GM03348 (cell line): ENCODE results near the gene SURF6.
"Not testable (repeated sequence)": the region's sequence is repeated elsewhere in the genome, so short reads cannot be mapped to it uniquely, and the experiment has no call there.

Experiments
- DNase-seq: peaks from one replicate; pipeline ENCODE4 v3.0.0; 2012; ENCODE audit warnings: low spot score

The SURF6 gene

DNA sequence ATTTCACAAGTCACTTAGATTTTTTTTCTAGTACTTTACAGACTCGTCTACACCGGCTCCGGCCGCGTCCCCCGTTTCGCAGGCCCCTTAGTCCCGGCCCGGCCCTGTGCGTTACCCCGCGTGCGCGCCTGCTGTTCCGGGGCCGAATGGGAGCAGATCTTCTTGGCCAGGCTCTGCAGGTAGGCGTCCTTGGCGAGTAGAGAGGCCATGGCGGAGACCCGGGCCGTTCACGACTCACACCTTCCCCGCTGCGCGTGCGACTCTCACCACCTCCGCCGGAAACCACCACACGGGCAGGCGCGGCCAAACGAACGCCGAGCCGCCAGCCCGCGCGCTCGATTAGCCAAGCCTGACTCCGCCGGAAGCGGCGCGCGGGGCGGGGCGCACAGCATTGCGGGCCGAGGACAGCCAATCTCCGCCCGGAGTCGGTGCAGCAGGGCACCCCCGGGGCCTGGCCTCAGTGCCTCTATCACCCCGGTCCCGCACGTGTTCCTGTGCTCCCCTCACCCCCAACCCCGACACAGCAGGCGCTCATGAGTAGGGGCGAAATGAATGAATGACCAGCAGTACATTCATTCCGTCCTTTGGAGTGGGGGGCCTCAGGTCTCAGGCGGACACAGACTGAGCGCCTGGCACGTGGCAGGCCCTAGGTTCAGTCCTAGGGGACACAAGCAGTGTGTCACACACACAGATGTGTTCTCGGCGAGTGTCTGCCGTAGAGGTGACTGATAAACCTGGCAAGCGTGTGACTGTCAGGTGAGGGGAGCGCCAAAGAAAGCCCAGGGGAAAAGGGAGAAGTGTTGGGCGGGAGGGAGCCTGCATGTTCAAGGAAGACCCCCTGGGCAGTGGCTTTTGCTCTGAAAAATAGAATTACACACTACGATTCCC, at the start of gene SURF6:
SURF6 (minus strand) TSS at position 265 of the 888 bp plus-strand sequence; CDS start at position 209, 56 bp downstream.
- peak; percentile 96 for DNase-seq

DNA sequence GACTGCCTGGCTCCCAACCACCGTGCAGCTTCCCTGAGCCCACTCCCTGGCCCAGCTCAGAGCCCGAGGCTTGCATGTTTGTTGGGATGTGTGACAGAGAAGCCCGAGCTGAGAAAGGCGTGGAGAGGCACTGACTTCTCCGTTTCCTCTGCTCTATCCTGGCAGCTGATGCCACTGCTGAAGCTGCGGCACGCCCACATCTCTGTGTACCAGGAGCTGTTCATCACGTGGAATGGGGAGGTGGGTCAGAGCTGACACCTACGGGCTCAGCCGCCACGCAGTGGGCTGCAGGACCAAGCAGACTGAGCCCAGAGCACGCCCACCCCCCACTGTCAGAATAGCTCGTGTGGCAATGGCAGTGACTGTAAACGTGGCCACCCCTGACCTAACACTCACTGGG, 49.5 kb upstream of the SURF6 start:
- DNase-seq: no peak

DNA sequence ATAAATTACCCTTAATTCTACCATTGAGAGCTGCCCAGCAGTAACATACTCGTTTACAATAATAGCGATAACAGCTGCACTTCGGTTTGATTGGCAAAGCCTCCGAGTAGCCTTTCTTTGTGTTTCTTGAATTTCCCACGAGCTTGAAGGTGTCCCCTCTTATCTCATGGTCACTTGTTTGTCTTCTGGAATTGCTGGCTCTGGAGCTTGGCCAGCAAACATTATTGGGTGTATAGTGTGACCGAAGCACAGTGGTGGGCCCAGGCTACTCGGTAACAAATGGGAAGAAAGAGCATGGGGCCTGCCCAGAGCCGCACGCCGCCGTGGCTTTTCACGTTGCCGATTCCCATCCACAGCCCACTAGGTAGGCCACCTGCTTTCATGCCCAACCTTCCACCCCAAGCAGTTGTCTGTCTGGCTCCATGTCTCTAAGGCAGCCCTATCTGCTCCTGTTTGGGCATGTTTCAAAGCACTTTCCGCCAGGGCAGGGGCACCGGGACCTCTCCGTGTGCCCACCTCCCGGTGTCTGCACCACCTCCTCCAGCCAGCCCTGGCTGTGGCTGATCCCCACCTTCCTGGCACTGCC, 48.8 kb upstream of the SURF6 start:
- DNase-seq: no peak

DNA sequence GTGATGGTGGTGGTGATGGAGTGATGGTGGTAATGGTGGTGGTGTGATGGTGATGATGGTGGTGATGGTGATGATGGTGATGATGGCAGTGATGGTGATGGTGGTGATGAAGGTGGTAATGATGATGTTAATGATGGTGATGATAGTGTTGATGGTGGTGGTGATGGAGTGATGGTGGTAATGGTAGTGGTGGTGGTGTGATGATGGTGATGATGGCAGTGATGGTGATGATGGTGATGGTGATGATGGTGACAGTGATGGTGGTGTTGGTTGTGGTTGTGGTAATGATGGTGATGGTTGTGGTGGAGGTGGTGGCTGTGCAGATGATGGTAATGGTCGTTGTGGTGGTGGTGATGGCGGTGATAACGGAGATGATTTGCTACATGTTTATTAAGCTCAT, 47.5 kb upstream of the SURF6 start:
- DNase-seq: no peak

GRCh38 chr9:133382507-133383141, 46.6 kb upstream of the SURF6 start:
- no peak for DNase-seq

DNA sequence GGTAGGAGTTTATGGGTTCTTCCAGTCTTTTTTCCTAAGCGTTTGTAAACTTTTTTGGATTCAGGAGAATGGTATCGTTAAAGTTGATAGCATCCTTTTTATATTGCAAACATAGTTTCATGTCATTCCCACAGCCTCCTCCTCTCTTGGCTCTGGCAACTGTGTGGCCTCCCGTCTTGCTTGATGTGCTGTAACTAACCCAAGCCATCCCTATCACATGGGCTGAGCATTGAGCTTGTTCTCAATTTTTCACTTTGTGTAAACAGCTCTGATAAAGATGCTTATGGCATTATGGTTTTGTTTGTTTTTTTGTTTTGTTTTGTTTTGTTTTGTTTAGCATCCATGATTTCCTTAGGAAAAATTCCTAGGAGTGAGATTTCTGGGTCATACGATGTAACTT, 44.7 kb upstream of the SURF6 start:
- no peak for DNase-seq

DNA sequence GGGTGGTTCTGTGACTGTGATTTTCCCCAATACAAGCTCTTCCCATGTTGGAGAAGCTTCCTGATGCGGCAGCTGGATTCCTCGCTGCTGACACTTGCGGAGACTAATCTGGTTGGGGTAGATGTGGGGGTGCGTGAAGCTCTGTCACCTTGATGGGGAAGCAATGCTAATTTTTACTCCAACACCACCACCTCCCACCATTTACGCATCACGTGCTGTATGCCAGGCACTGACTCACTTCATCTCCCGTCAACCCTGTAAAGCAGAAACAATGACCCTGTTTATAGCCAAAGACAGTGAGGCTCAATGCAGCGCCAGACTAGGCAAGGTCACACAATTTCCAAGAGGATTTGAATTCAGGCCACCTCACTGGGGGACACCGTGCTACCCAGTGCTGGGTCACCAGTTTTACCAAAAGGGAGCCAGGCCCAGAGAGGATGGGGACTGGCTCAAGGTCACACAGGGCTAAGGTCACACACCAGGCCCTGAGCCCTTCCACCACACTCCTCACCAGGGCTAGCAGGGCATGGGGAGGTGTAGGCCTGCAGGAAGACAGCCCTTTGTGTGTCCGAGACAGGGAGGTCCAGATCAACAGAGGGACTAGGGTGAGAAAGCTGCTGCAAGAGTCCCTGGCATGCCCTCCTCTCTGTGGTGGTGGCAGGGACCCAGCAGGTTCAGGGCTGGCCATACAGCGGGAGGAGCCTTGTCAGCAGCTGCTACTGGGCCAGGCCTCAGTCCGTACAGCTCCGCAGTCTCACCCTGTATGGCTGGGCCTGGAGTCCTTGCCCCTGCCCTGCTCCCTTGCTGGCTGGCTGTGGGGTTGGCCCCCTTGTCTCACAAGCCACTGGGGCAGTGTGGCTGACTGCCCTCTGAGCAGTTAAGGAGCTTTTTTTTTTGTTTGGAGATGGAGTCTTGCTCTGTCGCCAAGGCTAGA, 43.4 kb upstream of the SURF6 start:
- no peak for DNase-seq

DNA sequence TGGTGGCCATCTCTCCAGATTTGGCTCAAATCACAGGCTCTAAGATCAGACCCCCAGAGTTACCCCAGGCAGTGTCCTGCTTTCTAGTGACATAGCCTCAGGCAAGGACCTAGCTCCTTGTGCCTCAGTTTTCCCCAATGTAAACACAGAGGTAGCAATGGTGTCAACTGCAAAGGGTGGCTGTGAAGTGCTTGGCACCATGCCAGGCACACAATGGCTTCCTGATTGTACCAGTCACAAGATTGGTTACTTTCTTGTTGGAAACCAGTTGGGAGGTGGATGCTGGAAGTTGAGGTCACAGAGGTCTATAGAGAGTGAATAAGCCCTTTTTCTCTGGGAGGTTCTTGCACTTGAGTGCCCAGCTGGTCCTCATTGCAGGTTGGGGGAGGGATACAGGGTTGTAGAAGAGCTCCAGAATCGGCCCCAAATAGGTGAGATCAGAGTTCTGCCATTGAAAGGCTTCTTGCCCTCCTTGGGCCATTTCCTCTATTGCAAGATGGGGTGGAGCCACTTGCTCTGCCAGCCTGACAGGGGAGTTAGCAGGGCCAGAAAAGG, 42.5 kb upstream of the SURF6 start:
- DNase-seq: no peak

GRCh38 chr9:133377721-133378216, 41.8 kb upstream of the SURF6 start:
- DNase-seq: peak; percentile 41

- not testable (repeated sequence) for DNase-seq
Measured at GRCh38 chr9:133377280-133377679, 41.3 kb upstream of the SURF6 start.

DNA sequence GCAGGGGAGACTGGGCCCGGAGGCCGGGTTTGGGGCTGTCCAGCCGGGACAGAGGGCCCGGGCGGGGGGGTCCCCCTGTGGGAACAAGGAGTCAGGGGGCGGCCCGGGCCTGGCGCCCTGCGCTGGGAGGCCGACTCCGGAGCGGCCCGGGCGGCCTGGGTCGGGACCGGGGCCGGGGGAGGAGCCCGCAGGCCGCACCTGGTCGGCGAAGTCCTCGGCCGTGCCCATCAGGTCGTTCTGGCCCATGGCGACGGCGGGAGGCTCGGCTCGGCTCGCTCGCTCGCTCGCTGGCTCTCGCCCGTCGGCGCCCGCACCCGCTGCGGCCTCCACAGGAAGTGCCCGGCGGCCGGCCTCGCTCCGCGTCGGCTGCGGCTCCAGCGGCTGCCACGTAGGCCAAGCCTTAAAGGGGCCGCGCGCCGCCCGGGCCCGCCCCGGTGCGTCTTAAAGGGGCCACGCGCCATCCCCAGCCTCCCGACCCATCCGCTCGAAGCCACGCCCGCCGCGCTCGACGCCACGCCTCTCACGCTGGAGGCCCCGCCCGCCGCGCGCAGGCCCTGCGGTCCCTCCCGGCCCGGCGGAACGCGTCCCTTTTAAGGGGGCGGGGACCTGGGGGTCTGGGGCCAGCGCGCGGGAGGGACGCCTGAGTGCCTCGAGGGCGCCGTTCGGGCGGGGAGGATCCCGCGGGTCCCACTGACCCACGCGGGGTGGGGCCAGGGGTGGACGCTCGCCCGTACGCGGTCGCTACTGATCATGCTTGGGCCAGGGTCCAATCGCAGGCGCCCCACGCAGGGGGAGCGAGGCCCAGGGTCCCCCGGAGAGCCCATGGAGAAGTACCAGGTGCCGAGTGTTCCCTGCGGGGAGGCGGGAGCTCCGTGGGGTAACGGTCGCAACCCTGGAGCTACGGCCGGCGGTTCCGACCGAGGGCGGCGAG, 40.0 kb upstream of the SURF6 start, which contains the start of the genes STKLD1 and SURF4:
STKLD1 (plus strand) TSS at position 643 of the 931 bp plus-strand sequence; CDS start at position 751, 108 bp downstream.
SURF4 (minus strand) TSS at position 337 of the 931 bp plus-strand sequence; CDS start at position 246, 91 bp downstream.
- DNase-seq: peak; percentile 100

DNA sequence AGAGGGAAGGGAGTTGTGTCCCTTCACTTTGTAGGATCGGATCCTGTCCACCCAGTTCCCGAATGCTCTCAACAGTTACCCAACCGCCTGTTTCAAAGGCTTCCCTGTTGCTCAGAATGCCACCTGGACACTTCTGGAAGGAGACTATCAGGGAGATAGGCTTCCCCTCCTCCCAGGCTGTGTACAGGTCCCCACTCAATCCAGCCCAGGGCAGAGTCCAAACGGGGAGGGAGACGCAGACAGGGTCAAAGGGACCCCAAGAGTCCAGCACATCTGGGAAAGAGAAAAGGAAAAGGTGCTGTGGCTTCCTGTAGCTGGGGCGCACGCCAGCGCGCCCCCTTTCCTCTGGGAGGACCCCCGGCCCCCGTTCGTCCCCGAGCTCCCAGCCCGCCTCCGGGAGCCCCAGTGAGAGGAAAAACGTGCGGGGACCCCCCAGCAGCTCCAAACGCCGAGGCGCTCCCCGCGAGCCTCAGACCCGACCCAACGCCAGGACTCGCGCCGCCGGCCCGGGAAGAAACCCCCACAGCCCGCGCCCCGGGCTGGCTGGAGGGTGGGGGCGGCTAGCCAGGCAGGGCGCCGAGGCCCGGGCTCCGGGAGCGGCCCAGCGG, 39.2 kb upstream of the SURF6 start:
- DNase-seq: peak; percentile 46

- peak; percentile 77 for DNase-seq
Measured at GRCh38 chr9:133374612-133375115, 38.7 kb upstream of the SURF6 start.

- DNase-seq: no peak
Measured at GRCh38 chr9:133372144-133372543, 36.2 kb upstream of the SURF6 start.

GRCh38 chr9:133371261-133371711, 35.3 kb upstream of the SURF6 start:
- DNase-seq: no peak

DNA sequence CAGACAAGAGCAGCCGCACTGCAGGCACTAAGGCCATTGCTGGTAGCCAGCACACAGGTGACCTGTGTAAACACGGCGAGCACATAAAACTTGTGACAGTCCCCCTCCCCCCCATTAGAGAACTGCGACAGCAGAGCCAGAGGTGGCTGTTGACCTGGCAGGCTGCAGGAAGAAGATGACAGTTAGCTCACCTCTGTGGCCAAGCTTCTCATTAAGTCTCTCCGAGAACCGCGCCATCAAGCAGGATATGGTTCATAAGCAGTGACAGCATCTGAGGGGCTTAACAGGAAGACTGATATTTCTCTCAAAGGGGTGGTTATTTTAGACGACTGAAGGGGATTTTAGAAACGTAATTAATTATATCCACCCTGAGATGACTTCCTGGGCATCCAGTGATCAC, 34.7 kb upstream of the SURF6 start:
- DNase-seq: no peak

GRCh38 chr9:133369933-133370332, 33.9 kb upstream of the SURF6 start:
- no peak for DNase-seq

- DNase-seq: no peak
Measured at GRCh38 chr9:133369422-133369821, 33.4 kb upstream of the SURF6 start.

DNA sequence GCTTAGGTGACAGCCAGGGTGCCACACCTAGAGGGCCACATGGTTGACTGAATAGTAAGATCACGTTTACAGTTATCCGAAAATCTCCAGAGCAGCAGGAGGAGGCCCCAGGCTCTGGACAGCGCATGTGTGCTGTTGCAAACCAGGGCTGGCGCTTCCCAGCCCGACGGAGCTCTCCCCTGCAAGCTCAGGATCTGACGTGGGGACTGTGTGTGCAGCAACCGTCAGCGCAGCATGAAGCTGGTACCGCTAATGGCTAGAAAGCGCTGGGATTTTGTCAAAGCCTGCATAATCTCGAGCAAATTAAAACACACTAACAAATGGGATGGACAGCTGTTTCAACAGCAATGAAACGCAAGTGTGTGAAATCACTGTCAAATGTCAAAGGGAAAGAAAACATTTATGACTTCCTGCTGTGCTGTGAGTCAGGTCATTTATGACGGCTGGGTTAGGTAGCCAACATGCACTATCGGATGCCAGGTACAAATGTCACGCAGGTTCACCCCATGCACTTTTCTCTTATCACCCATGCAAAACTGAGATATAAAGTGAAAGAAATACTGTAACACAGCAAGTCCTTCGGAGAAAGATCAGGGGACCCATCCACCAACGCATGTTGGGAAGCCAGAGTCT, 32.4 kb upstream of the SURF6 start:
- DNase-seq: no peak
